ENCODE data around the gene ZEB1. TPM values are rescaled to one million over a fixed set of nuclear protein-coding genes. Genes with fewer than 3 reads are reported as not detected.

The ZEB1 gene
- total RNA-seq, 1 experiment from 2014 or later = 0.39 TPM

DNA sequence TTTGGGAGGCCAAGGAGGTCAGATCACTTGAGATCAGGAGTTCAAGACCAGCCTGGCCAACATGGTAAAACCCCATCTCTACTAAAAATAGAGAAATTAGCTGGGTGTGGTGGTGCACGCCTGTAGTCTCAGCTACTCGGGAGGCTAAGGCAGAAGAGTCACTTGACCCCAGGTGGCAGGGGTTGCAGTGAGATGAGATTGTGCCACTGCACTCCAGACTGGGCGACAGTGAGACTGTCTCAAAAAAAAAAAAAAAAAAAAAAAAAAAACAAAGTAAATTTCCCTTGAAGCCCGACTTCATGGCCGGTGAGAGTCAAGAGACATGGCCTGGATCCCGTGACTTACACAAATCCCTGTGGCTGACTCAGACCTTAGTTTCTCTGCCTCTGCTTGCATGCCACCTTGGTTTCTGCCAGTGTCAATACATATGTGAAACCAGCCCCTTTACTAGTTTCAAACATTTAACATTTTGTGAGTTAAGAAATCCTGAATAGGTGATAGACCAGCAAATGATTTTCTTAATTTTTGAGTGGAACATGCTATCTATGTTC is 62.8 kb downstream of the ZEB1 start:
- Histone ChIP-seq H3K23me2 (ENCODE audit: insufficient read length, low read depth, low read length, poor library complexity, severe bottlenecking) (no peaks in the 10 kb centered on the region), H3K14ac (ENCODE audit: insufficient read depth, low read length) (no peak overlapping the region), H3K27me3 (ENCODE audit: insufficient read depth, low read length) (no peaks in the 10 kb centered on the region), H2BK120ac (ENCODE audit: low read depth, low read length, poor library complexity, severe bottlenecking) (no peak overlapping the region), H4K8ac (replicated peaks; ENCODE audit: insufficient read length, low read depth, low read length) (no peak overlapping the region), H2BK5ac (ENCODE audit: insufficient read length, low read length) (no peak overlapping the region), H2BK12ac (ENCODE audit: insufficient read length, low read depth, low read length) (no peak overlapping the region), H2AFZ (ENCODE audit: low read length) (no peak overlapping the region), H3T11ph (ENCODE audit: low read length) (no peak overlapping the region), H3K4ac (ENCODE audit: low read depth, low read length) (no peak overlapping the region), H3K9me3 (ENCODE audit: control insufficient read depth, low read depth, low read length) (no peaks in the 10 kb centered on the region), H3K4me1 (ENCODE audit: insufficient read depth, low read length) (peaks cover 3% of the 10 kb centered on the region; the same call in 1 of the 2 replicates), H2BK15ac (ENCODE audit: low read depth, low read length) (no peak overlapping the region), H3K23ac (ENCODE audit: insufficient read length, low read depth, low read length) (no peak overlapping the region), H3K79me1 (ENCODE audit: insufficient read depth, low read depth, low read length, poor library complexity, severe bottlenecking) (no peaks in the 10 kb centered on the region), H4K20me1 (ENCODE audit: control insufficient read depth, insufficient read depth, insufficient read length) (no peaks in the 10 kb centered on the region), H2BK20ac (ENCODE audit: low read depth, low read length, poor library complexity, severe bottlenecking) (no peak overlapping the region), H4K91ac (ENCODE audit: insufficient read length, low read depth, low read length) (no peak overlapping the region), H3K27ac (ENCODE audit: insufficient read length, low read depth, low read length) (no peak overlapping the region), H3K4me2 (ENCODE audit: insufficient read depth, insufficient read length, low read length) (no peak overlapping the region), H4K5ac (ENCODE audit: insufficient read length, low read depth, low read length) (no peak overlapping the region), H3K56ac (ENCODE audit: insufficient read length, low read depth, low read length) (no peak overlapping the region), H3K9ac (ENCODE audit: extremely low read depth, insufficient read length, low read length) (no peak overlapping the region), H2AK5ac (ENCODE audit: insufficient read length, low read length) (no peak overlapping the region), H3K79me2 (ENCODE audit: insufficient read depth, low read length) (no peaks in the 10 kb centered on the region), H3K18ac (ENCODE audit: insufficient read length, low read depth, low read length) (no peak overlapping the region)
- Mint-ChIP-seq H3K27me3 (ENCODE audit: low read depth) (no peaks in the 10 kb centered on the region), H3K27ac (no peak overlapping the region), H3K4me1 (peaks cover 8 to 10% of the 10 kb centered on the region in 2 experiments), H3K4me3 (no peak overlapping the region), H3K36me3 (ENCODE audit: insufficient read depth in 1 of 3, low read depth in 3 of 3) (no peaks in the 10 kb centered on the region), H3K9me3 (no peaks in the 10 kb centered on the region)
- TF ChIP-seq, protein P1, sequence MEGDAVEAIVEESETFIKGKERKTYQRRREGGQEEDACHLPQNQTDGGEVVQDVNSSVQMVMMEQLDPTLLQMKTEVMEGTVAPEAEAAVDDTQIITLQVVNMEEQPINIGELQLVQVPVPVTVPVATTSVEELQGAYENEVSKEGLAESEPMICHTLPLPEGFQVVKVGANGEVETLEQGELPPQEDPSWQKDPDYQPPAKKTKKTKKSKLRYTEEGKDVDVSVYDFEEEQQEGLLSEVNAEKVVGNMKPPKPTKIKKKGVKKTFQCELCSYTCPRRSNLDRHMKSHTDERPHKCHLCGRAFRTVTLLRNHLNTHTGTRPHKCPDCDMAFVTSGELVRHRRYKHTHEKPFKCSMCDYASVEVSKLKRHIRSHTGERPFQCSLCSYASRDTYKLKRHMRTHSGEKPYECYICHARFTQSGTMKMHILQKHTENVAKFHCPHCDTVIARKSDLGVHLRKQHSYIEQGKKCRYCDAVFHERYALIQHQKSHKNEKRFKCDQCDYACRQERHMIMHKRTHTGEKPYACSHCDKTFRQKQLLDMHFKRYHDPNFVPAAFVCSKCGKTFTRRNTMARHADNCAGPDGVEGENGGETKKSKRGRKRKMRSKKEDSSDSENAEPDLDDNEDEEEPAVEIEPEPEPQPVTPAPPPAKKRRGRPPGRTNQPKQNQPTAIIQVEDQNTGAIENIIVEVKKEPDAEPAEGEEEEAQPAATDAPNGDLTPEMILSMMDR (conservative IDR thresholded peaks at IDR 0.05) = no peak
- no peak for DNase-seq
- no CpG with 5 or more reads among the region's 6 CpGs for WGBS (ENCODE audit: extremely low coverage, insufficient read length, low lambda C conversion rate)
